HG03521 (cell line): ENCODE results near the gene GTPBP3.
"Not testable (repeated sequence)": the region's sequence is repeated elsewhere in the genome, so short reads cannot be mapped to it uniquely, and the experiment has no call there.

Experiments
- ATAC-seq: cut with Tn5 transposase; IDR thresholded peaks from one replicate; pipeline ENCODE4 v1.9.1; 2021; ENCODE audit warnings: mild to moderate bottlenecking, moderate library complexity; ENCODE audit not compliant: unreplicated experiment

Gene GTPBP3

DNA sequence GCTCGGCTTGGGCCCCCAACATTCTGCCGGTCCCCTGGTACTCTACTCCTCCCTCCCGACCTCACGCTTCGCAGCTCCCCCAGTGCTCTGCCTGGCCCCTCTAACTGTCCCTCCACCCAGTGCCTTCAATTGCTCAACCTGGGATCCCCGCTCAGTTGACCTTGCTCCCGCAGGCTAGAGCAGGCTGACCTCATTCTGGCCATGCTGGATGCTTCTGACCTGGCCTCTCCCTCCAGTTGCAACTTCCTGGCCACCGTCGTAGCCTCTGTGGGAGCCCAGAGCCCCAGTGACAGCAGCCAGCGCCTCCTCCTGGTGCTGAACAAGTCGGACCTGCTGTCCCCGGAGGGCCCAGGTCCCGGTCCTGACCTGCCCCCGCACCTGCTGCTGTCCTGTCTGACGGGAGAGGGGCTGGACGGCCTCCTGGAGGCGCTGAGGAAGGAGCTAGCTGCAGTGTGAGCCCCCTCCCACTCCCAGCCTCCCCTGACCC is 3.6 kb downstream of the GTPBP3 start:
- ATAC-seq = no peak

DNA sequence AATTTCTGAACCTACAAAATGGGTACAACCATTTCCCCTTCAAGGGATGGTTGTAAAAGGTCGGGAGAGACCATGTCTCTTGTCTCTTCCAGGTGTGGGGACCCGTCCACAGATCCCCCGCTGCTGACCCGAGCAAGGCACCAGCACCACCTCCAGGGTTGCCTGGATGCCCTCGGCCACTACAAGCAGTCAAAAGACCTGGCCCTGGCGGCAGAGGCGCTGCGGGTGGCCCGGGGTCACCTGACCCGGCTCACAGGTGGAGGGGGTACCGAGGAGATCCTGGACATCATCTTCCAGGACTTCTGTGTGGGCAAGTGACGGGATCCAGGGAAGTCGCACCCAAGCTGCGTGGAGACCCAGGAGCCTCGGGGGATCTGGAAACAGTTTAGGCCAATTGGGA is 4.0 kb downstream of the GTPBP3 start:
- ATAC-seq = no peak

DNA sequence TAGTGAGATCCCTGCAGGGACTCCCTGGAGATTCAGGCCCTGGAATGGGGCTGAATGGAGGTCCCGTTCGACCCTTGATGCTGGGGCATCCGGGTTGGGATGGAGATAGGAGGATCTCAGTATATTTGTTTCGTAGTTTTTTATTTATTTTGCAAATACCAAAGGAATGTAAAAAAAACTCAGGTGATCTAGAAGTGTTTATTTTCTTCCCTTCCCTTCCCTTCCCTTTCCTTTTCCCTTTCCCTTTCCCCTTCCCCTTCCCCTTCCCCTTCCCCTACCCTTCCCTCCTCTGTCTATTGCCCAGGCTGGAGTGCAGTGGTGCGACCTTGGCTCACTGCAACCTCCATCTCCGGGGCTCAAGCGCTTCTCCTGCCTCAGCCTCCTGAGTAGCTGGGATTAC is 4.5 kb downstream of the GTPBP3 start:
- no peak for ATAC-seq

DNA sequence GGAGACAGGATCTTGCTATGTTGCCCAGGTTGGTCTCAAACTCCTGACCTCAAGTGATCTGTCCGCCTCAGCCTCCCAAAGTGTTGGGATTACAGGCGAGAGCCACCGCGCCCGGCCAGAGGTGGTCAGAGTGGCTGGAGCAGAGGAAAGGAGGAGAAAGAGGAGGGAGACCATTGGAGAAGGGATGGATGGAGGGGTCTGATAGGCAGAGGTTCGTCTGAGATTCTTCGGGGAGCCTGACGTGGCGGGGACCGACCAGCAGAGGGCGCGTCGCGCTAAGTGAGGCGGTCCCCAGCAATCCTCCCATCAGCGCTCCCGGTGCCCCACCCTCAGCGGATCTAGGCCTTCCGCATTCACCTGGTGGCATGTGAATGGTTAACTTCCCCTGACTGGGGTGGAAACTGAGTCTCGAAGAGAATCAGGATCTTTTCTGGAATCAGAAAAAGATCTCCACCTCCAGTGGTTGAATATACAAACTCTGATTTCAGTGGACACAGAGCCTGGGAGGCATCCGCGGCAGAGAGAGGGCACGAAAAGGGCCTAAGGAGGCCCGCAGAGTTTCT is 8.8 kb downstream of the GTPBP3 start:
- no peak for ATAC-seq

DNA sequence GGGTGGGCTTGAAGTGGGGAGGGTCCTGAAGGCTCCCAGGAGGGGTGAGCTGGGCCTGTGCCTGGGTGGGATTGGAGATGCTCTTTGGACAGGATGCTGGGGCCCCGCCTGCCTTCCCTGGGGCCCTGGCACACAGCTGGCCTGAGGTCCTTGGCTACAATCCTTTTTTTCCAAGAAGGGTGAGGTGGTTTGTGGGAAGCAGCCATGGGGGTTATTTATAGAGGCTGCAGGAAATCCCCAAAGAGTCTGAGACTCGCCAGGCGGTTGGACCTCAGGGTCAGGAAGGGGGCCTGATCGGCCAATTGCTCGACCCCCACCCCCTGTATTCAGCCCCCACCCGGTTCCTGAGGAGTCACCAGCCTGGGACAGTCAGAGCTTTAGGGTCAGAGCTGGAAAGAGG is 10.0 kb downstream of the GTPBP3 start:
- ATAC-seq = no peak

DNA sequence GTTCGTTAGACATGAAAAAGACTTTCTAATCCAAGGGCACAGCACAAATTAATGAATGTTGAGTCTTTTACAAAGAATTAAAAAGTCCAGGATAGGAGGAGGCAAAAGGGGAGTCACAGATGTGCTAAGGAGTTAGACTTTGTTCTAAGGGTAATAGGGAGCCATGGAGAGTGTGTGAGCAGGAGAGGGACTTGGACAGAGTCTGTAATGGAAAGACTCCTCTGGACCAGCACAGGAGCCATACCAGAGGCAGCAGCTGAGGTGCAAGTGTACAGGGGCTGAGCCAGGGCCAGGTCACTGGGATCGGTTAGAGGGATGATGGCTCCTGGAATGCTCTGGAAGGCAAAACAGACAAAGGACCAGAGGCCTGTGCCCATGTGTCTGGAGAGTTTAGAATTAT is 10.5 kb downstream of the GTPBP3 start:
- ATAC-seq = no peak

DNA sequence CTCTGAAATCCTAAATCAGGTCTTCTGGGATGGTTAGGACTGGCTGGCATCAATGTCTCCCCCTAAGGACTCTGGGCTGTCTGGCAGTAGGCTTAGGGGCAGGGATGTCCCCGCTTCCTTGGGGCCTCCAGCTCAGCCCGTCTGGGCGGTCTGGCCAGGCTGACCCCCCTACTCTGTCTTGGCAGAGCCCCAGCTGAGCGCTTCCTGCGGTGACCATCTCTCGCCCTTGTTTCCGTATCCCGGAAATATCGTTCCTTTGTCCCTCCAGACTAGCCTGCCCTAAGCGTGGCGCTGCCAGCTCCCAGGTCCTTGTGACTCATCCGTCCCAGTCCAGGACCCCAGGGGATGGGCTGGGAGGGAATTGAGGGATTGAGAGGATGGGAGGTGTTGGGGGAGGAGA is 11.3 kb downstream of the GTPBP3 start:
- ATAC-seq = no peak

DNA sequence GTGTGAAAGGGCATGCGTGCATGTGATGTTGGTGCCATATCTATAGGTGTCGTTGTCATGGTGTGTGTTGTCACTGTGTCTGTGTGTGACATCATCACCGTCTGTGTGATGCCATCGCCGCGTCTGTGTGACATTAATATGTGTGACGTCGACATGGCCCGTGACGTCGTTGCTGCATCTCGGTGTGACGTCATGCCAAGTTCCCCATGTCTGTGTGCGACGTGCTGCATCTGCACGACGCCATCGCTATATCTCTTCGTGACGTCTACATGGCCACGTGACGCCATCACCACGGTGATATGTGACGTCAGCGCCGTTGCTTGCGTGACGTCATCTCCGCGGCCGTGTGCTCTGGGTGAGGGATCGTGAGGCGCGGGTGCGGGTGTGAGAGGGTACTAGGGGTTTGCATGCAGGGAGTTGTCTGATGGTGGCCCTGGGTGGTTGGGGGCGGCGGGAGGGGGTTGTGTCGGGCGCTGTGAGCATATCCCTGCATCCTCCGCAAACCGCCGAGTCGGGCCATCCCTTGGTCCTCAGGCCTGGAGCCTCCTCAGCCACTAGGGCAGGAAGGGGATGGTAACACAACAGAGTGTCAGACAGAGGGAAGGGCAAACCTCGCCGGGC is 14.6 kb downstream of the GTPBP3 start:
- no peak for ATAC-seq

DNA sequence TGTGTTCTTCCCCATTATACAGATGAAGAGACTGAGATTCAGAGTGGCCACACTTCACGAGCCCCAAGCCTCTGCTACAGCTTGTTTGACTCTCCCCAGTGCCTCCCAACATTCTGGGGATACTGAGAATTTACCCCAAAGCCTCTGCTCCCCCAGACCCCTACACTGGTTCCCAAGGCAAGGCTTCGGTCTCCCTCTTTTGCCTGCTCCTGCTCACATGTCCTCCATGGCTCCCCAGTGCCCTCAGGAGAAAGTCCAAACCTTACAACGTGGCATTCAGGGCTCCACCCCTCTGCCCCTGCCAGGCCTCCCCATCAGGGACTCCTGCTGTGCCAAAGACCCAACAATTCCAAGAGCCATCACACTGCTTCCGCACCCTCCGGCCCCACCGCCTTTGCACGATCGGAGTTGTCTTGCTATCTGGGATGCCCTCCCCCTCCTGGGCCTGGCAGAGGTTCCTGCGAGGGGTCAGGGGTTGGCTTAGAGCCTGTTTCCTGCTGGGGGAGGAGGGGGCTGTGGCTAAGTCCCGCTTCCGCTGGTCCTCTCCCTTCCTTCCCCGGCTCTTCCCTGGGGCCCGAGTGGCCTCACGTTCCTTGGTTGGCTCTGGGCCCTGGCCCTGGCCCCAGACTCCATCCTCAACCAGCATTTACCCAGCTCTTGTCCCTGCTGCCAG is 15.4 kb downstream of the GTPBP3 start:
- ATAC-seq = no peak

DNA sequence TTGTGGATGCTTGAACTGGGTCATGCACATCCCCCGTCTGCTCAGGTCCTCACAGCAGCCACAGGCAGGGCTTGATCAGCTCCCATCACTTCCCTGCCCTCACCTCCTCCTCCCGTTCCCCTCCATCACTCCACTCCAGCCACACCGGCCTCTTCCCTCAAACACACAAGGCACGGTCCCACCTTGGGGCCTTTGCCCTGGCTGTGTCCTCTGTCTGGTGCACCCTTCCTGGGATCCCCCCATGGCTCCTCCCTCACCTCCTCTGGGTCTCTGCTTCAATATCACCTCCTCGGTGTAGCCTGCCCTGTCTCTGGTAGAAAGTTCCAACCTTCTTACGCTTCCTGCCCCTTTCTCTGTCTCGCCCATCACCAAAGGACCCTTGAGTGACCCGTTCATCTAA is 16.0 kb downstream of the GTPBP3 start:
- ATAC-seq = no peak

DNA sequence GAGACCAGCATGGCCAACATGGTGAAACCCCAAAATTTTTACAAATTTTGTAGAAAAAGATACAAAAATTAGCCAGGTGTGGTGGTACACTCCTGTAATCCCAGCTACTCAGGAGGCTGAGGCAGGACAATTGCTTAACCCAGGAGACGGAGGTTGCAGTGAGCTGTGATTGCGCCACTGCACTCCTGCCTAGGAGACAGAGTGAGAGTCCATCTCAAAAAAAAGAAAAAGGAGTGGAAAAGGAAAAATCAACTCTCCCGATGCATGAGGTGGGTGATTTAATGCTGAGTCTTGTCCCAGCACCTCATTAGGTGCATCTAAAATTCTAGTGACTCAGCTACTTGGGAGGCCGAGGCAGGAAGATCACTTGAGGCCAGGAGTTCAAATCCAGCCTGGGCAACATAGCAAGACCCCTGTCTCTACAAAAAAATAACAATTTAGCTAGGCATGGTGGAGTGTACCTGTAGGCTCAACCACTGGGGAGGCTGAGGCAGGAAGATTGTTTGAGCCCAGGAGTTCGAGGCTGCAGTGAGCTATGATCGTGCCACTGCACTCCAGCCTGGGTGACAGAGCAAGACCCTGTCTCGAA is 19.8 kb downstream of the GTPBP3 start:
- no peak for ATAC-seq

DNA sequence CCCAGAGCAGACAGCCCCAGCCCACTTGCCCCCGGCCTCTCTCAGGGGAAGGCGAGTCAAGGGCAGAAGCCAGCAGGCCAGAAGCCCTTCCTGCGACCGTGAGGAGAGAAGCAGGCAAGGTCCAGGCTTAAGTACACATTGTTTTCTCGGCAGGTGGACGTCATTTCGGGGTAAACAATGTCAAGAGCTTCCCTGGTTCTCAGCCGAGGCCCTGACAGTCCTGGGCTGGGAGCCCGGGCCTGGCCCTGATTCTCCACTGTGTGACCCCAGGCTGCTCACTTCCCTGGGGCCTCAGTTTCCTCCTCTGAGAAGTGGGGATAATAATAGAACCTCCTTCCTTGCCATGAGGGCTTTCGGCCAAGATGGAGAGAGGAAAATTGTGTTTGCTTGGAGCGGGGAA is 20.4 kb downstream of the GTPBP3 start:
- no peak for ATAC-seq

DNA sequence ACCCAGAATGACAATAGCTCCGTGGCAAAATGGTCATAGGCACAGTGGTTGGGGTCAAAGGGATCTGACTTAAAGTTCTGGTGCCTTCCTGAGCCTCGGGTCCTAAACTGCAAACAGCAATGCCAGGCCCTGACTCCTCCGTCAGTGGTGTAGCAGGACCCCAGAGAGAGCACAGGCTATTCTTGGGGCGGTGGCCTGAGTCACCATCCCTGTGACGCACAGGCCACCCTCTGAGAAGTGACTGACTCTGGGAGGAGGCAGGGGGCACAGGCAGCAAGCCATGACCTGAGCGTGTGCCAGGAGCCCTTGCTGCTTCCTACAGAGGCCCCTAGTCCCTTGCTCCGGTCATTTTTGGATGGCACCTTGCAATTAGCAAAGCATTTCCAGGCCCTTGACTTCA is 21.0 kb downstream of the GTPBP3 start:
- no peak for ATAC-seq

DNA sequence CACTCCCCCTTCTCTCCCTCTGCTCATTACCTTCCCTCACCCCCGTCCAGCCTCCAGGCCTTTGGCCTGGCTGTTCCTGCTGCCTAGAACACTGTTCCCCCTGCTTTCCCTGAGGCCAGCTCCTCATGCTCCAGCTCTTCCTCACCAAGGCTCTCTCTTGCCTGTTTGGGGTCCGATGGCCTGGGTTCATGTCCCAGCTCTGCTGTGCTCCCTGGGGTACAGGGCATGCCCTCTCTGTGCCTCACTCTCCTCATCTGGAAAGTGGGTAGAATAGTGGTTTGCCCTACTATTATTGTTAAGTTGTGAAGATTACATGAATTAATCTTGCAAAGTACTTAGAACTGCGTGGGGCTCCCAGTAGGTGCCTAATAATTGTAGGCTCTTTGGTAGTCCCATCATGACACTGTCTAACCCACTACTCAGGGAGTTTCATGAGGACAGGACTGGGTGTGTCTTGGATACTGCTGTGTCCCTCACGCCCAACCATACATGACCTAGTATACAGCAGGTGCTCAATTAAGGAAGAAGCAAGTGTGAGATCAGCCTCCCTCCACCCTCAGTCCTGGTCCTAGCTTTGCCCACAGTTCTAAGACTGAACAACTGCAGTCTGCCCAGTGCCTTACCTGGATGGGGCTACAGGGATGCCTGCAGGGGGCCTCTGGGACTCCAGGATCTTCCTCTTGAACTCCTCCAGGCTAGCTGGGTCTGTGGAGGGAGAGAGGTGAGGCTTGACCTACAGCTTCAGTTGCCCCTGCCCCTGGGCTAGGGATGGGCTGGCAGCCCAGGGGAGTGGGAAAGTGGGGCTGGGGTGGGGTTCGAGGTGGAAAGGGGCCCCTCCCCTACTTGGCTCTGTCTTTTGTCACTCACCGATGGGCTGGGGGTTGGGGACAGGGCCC is 22.8 kb downstream of the GTPBP3 start:
- ATAC-seq = no peak

DNA sequence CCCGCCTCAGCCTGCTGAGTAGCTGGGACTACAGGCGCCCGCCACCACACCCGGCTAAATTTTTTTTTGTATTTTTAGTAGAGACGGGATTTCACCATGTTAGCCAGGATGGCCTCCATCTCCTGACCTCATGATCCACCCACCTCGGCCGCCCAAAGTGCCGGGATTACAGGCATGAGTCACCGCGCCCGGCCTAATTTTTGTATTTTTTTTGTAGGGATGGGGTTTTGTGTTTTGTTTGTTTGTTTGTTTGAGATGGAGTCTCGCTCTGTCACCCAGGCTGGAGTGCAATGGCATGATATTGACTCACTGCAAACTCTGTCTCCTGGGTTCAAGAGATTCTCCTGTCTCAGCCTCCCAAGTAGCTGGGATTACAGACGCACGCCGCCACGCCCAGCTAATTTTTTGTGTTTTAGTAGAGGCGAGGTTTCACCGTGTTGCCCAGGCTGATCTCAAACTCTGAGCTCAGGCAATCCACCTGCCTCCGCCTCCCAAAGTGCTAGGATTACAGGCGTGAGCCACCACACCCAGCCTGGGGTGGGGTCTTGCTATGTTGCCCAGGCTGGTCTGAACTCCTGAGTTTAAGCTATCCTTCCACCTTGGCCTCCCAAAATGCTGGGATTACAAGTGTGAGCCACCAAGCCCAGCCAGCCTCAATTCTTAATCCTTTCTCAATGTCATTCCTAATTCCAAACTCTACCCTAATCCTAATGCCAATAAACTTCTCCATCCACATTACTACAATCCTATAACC is 26.7 kb downstream of the GTPBP3 start:
- ATAC-seq = not testable (repeated sequence)

DNA sequence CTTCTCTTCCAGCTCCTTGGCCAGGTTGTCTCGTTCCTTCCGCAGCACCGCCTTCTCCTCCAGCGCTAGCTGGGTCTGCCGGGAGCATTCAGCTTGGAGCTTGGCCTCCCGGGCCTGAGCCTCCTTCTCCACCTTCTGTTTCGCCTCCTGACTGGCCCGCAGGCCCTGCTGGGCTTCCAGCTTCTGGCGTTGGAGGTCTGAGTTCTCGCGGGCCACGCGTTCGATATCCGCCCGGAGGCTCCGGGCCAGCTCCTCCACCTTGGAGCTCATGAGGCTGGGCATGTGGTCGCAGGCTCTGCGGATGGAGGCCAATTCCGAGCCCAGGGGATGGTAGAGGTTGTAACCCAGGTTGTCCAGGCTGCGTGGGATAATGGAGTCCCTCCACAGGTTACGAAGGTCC is 28.0 kb downstream of the GTPBP3 start:
- no peak for ATAC-seq

DNA sequence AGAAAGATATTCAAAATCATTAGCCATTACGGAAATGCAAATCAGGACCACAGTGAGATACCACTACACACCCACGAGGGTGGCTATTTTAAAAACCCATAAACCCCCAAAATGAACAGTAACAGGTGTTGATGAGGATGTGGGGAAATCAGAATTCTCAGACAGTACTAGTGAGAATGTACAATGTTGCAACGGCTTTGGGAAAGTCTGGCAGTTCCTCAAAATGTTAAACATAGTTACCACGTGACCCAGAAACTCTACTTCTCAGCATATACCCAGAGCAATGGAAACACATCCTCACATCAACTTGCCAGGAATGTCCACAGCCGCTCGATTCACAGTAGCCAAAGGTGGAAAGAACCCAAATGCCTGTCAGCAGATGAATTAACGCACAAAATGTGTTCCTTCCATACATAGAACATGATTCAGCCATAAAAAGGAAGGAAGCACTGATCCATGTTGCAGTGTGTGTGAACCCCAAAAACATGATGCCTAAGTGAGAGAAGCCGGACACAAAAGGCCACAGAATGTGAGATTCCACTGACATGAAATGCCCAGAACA is 32.8 kb downstream of the GTPBP3 start:
- no peak for ATAC-seq

DNA sequence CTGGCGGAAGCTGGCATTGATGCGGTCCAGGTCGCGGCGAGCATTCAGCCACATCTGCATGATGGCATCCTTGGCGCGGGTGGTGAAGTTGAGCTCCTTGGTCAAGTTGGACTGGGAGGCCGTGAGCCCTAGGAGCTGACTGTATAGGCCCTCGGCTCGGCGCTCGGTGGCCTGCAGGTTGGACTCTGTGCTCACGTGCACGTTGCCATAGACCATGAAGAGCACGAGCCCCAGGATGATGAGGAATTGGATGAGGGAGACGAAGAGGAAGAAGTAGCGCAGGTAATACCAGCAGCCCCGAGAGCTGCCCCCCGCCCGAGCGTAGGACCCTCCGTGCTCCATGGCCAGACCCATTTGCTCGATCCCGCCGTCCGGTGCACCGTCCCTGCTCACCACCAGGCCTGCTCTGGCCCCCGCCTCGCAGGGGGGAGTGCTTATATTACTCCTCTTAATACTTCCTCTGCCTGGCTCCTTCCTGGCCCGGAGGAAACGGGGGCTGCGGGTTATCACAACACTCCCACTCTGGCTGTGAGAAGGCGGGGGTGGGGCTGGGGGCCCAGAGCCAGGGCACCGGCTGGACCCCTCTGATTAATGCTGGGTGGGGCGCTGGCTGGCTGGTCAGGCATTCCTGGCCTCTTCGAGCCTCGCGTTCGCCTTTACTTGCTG is 39.7 kb downstream of the GTPBP3 start, which contains the start of gene PLVAP:
Gene PLVAP, minus strand, starts transcription at position 408 of the 666 bp plus-strand sequence. Its CDS starts 54 bp downstream, at position 354.
- no peak for ATAC-seq

DNA sequence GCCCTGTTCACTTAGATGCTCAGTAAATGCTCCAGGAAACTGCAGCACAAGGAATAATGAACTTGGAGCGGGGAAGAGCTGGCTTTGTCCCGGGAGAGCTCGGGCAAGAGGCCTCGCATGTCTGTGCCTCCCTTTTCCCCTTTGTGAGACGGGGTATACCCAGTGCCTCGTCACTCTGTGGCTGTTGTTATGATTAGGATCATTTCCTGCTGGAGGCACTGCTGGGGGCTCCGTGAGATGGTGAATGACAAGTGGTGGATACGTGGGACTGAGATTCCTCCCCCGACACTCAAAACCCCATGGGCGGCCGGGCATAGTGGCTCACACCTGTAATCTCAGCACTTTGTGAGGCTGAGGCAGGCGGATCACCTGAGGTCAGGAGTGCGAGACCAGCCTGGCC is 40.9 kb downstream of the GTPBP3 start:
- ATAC-seq = no peak
